IPS-18c (cell line): ENCODE data around the gene KCNT2.

Source experiments
- H3K4me3 ChIP-seq: 2 replicates; pipeline ENCODE4 v1.7.0; 2013; ENCODE audit warnings: low read depth, mild to moderate bottlenecking, low read length, moderate library complexity; ENCODE audit not compliant: insufficient read depth
- H3K9me3 ChIP-seq: one replicate; pipeline ENCODE4 v1.6.1; 2013; ENCODE audit warnings: mild to moderate bottlenecking, low read length, moderate library complexity; ENCODE audit not compliant: control insufficient read depth, insufficient read depth

KCNT2 gene

DNA sequence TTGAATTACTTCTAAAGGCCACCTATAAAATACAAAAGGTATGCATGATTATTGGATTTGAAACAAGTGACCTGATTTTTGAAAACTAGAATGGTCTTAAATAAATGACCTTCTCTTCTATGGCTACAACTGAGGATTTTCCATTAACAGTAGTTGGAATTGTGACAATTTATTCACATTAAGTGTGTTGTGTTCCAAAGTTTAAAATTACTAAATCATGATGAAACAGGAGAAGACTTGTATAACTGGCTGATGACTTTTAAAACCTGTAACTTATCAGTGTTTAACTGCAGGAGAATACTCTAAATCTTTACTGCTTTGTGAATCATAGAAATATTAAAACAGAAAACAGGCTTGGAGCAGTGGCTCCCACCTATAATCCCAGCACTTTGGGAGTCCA is 4.6 kb downstream of the KCNT2 start:
- Histone ChIP-seq H3K9me3 (no peaks in the 10 kb centered on the region), H3K4me3 (no peak overlapping the region)

DNA sequence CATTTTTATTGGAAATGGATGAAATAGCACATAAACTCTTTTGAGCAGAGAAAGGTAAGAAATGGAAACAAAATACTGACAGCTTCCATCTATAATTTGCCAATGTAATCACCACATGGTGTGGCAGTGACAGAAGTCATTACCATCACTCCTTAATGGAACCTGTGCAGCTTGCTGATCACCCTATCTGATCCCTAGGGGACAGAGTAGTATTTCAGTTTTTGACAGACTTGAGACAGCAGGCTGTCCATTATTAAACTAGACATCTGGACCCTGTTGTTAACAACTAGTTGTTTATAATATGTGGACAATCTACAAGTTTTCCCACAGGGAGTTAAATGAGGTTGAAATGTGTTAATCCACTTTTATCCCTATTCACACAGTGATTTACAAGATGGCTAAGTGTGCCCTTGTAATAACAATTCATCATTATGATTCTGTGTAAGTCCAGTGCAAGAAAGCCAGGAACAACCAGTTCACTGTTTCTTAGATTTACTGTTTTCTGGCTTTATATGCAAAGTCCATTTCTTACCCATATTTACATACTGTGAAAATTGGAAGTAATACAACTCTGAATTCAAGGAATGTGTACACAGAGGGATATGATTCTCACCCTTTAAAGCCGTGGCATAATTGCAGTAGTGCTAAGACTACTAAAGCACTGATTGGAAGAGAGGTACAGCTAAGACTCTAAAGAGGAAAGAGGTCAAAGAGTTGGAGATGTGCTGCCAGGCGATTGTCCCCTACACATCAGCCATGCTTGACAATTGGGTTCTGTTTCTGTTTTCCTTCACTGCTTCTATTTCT is 9.1 kb downstream of the KCNT2 start:
- Histone ChIP-seq H3K4me3 (no peak overlapping the region), H3K9me3 (no peaks in the 10 kb centered on the region)

DNA sequence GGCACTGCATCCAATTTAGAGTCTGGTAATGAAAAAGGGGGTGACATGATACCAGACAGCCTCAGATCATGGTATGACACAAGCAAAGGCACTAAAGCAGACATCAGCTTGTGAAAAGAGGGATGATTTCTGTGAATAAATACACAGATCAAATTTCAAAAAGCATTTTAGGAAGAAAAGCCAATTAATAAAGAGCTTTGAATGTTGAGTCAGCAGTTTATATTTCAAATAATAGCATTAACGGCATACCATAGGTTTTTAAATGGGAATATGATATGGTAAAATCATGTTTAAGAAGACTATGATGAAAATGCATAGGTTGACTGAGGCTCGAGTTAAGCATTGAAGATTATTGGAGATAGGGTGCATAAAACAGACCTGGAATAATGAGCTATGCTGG is 13.5 kb downstream of the KCNT2 start:
- Histone ChIP-seq H3K9me3 (no peaks in the 10 kb centered on the region), H3K4me3 (no peak overlapping the region)

DNA sequence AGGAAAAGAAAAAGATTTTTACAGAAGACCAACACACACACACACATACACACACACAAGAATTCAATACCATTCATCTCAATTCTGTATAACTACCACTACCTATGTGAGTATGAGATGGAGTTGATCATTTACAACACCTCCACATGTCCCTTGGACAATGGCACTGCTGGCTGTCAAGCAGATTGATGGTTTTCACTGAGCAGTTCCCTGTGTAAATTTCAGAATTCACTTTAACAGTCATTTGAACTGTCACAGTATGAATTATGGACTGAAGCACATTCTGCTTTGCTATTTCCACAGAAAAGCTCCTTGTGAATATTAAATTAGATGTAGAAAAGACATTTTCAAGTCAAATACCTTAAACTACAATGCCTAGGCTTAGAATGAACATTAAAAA is 14.3 kb downstream of the KCNT2 start:
- H3K9me3 ChIP-seq = no peaks in the 10 kb centered on the region

DNA sequence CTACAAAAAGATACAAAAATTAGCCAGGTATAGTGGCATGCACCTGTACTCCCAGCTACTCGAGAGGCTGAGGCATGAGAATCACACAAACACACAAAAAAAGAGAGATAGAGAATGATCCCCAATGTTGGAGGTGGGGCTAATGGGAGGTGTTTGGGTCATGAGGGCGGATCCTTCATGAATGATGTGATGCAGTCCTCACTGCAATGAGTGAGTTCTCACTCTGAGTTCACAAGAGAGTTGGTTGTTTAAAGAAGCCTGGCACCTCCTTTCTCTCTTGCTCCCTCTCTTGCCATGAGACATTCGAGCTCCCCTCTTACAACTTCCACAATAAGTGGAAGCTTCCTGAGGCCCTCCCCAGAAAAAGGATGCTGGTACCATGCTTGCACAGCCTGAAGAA is 17.3 kb downstream of the KCNT2 start:
- Histone ChIP-seq H3K9me3 (no peaks in the 10 kb centered on the region), H3K4me3 (no peak overlapping the region)

More for the DNA sequence above, 14.3 kb downstream of the KCNT2 start:
- H3K4me3 ChIP-seq = no peak overlapping the region

DNA sequence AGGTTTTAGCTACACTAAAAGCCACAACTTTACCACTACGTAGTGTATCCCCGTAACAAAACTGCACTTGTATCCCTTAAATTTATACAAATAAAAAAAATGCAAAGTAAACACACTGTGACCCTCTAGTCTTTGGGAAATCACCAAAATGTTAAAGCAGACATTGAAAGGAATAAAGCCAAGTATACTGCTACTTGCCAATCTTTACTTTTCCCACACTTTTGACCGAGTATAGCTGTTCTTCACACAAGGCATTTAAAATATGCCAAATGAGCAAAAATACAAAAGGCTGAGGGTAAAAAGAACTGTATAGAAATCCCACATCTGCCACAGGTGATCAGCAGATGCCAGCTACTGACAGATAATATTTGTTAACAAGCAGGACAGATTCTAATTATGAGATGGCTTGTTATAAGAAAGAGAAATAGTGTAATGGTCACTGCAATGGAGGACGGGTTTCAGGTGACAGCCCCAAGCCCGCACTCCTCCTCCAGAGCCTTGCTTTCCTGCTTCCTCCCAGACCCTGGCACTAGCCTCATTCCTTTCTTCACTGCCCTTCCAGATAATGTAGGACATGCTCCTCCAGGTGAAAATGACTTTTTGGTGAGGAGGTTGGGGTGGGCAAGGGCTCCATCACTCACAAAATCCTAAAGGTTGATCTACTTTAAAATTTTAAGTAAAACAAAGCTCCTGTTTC is 18.1 kb downstream of the KCNT2 start:
- H3K4me3 ChIP-seq = no peak overlapping the region
- H3K9me3 ChIP-seq = no peaks in the 10 kb centered on the region

DNA sequence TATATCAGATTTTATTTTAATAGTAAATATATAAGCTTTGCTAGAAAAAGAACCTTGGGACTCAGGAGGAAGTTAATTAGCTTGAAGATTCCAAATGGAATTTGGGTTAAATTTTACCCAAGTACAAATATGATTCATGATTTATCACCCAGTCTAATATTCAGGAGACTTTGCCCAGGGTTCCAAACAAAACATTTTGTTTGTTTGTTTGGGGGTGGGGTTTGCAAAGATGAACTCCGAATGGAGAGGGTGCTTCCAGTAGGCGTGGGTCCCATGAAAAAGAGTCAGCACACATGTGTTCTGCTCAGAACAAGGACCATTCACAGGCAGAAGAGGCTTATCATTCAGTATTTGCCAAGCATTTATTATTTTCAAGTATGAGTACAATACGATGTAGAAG is 23.5 kb downstream of the KCNT2 start:
- Histone ChIP-seq H3K4me3 (no peak overlapping the region), H3K9me3 (no peaks in the 10 kb centered on the region)

DNA sequence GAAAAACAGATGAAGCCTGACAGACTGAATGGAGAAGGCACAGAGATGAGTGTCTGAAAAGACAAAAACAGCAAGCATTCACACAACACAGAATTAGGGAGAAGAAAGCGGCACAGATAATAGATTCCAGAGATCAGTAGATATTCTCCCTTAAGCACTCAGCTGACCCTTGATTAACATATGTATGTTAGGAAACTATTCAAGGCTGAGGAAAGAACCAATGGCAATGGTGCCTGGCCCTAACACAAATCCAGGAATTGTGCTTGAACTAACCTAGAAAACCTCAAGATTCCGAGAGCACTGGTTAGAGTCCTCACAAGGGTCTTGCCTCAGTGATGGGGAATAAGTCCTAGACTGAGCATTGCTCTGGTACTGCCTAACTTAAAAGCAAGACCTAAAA is 30.9 kb downstream of the KCNT2 start:
- H3K9me3 ChIP-seq = no peaks in the 10 kb centered on the region

DNA sequence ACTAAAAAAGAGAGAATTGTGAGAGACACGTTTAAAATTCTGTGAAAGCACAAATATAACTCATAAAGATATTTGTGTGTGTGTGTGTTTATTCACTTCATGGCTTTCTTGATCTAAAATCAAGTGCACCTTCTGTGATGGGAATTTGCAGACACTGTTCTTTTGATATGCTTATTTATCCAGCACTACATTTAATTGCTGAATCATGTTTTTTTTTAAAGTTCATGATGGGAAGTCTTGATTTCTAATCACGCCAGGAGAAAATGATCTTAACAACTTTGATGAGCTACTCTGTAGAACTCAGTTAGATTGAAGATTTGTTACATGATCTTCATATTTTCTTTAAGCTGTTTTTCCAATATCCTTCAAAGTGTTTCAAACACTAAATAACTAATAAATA is 35.0 kb downstream of the KCNT2 start:
- Histone ChIP-seq H3K4me3 (no peak overlapping the region), H3K9me3 (no peaks in the 10 kb centered on the region)

More for the DNA sequence above, 30.9 kb downstream of the KCNT2 start:
- H3K4me3 ChIP-seq = no peak overlapping the region

DNA sequence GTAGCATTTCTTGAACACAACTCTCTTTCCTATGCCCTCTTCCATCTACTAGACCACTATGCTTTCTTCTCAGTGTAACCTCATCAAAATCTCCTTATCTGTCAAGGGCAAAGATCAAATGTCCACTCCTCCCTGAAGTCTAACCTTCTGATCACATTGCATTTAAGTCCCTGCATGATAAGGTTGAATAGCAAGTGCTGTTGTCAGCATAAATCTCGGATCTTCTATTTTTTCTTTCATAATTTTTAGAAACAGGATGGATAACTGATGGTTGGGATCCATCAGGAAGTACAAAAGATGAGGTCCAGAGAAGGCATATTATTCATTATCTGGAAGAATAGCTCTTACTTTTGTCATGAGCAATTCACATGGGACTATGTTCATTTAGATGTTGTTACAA is 41.0 kb downstream of the KCNT2 start:
- no peak overlapping the region for H3K4me3 ChIP-seq
- no peaks in the 10 kb centered on the region for H3K9me3 ChIP-seq

DNA sequence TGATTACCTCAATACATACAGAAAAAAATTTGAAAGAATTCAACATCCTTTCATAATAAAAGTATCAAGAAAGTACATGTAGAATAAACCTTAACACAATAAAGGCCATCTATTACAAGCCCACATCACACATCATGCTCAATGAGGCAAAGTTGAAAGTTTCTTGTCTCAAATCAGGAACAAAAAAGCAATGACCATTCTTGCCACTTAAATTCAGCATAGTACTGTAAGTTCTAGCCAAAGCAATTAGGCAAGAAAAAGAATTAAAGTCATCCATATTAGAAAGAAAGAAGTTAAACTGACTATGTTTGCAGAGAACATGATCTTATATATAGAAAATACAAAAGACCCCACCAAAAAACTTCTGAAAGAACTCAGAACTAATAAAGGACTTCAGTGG is 44.5 kb downstream of the KCNT2 start:
- Histone ChIP-seq H3K4me3 (no peak overlapping the region), H3K9me3 (no peaks in the 10 kb centered on the region)

DNA sequence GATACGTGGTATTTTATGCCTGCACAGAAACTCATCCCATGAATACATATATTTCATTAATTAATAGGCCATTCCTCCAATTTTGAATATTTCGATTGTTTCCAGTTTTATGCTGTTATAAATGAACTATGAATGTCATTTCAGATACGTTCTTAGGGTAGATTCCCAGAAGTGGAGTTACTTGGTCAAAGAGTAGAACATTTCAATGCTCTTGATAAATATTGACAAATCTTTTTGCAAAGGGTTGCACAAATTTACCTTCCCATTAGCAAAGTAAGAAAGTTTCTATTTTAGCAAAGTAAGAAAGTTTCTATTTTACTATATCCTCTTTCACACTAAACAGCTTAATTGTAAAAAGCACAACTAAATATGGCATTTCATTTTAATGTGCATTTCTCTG is 48.9 kb downstream of the KCNT2 start:
- Histone ChIP-seq H3K9me3 (no peaks in the 10 kb centered on the region), H3K4me3 (no peak overlapping the region)

DNA sequence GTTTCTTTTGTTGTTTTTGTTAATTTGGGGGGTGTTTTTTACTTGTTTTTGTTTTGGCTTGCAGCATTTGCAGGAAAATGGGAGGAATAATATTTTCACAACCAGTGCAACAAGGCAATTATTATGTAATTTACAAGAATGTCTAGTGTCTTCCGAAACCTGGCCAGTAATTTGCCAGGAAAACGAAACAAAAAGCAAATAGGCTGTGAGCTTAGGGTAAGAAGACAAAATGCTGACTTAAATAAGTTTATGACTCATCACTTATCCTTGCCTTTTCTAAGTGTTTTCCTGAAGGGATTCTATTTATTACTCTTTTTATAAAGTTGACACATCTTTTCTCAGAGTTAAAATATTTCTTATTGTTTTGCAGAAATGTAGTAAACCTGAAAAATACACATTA is 49.8 kb downstream of the KCNT2 start:
- H3K4me3 ChIP-seq = no peak overlapping the region

DNA sequence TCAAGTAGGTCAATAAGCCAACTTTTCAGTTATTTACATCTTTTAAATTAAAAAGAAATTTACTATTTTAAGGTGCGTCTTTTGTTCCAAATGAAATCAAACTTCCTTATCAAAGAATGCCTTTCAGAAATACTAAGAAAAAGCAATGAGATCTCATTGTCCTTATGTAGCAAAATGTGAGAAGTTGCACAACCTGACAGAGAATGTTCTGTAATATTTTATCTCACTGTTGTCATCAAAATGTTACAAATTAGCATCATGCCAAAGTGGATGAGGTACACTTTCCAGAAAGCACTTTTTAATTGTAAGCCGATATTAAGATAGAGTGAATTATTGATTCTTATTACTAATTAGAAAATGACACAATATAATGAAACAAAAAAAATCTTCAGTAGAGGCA is 50.4 kb downstream of the KCNT2 start:
- Histone ChIP-seq H3K4me3 (no peak overlapping the region), H3K9me3 (no peaks in the 10 kb centered on the region)

More for the DNA sequence above, 49.8 kb downstream of the KCNT2 start:
- no peaks in the 10 kb centered on the region for H3K9me3 ChIP-seq

DNA sequence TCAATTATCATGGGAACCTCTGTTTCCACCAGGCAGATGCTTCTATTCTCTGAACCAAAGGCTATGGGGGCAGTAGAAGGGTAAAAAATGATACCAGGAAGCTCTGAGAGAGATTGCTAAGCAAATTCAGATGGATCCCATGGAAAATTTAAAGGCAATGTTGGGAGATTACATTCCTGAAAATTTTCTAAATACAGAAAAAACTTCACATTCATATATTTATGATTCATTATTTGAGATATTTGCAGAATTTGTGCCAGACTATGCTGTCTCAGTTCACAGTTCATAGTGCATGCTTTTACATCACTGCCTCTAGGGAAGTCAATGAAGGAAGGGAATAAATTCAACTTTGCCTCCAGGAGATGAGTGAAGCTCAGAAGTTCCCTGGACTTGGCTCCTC is 57.5 kb downstream of the KCNT2 start:
- H3K4me3 ChIP-seq = no peak overlapping the region
- no peaks in the 10 kb centered on the region for H3K9me3 ChIP-seq

DNA sequence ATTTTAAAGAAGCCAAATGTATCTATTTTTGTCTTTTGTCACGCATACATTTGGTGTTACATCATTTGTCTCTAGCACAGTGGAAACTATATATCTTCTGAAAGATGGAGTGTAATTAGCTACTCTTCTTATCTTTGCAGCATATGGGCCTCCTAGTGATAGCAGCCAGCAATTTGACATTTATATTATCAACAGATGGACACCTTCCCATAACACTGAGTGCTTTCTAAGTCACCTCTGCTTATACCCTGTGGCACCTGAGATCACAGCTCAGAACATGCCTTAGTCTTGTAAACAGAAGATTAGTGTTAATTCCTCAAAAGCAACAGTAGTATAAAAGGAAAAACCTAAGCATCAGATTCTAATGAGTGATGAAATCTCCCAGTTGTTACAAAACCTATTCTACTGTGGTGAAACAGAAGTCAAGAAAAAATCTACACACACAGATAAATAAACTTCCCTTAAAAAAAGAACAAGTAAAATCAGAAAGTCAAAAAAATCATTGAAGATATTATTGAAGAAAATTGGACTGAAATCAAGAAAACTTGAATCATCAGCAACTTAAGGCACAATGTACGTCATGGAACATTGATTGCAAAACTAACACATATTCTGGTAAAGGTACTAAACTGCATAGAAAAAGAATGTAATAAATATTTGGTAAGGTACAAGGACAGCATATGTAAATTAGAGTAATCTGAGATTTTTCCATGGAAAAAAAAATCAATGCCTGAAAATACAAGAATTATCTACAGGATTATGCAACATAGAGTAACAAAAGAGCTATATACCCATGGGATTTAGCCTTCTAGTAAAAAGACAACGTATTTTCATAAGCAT is 61.7 kb downstream of the KCNT2 start:
- Histone ChIP-seq H3K9me3 (no peaks in the 10 kb centered on the region), H3K4me3 (no peak overlapping the region)

DNA sequence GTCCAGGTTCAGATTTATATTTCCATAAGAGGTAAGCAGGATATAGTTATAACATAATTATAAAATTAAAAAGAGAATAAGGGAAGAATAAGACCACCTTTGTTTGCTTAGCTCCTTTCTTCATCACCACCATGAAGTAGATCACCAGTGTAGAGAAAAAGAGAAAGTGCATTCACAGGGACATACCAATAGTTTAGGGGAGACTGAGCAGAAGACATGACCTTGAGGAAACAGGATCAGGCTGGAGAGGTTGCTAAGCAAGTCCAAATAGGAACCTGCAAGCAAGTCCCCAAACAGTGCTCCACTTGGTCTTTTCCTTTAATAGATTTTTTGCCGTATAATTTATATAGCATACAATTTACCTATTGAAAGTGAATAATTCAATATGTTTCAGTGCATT is 63.0 kb downstream of the KCNT2 start:
- Histone ChIP-seq H3K4me3 (no peak overlapping the region), H3K9me3 (no peaks in the 10 kb centered on the region)

DNA sequence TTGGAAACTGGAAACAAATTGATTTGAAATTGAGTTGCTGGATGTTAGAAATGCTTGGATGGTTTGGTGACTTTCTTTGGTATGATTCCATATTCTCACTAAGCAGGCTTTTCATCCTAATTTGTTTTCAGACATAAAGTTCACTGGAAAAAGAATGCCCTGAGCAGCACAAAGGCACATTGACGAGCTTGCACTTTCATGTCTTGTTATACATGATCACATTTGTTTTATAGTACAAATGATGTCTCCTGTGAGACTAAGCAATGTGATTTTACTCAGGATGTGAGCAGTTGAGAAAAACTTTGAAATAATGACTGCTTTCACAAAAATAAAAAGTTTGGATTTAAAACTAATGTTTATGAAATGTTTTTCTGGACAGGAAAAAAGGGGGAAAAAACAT is 63.6 kb downstream of the KCNT2 start:
- Histone ChIP-seq H3K9me3 (no peaks in the 10 kb centered on the region), H3K4me3 (no peak overlapping the region)
